Neuronal stem cell (in vitro differentiated cells): Measurements from ENCODE around the gene STAT1.

ENCODE experiments used
- DNase-seq: peaks from one replicate; pipeline ENCODE4 v3.0.0-alpha.2; 2013; ENCODE audit warnings: low spot score
- H2AFZ ChIP-seq: one replicate; pipeline ENCODE4 v1.6.1; 2013; ENCODE audit warnings: mild to moderate bottlenecking, low read length, inconsistent platforms
- H2AK5ac ChIP-seq: 2 replicates; pipeline ENCODE4 v1.6.1; 2013; ENCODE audit warnings: low read depth, mild to moderate bottlenecking, inconsistent platforms, low read length, moderate library complexity, mixed read lengths
- H2BK120ac ChIP-seq: 2 replicates; pipeline ENCODE4 v1.6.1; 2013; ENCODE audit warnings: low read depth, mild to moderate bottlenecking, inconsistent platforms, low read length, moderate library complexity, mixed read lengths
- H2BK12ac ChIP-seq: one replicate; pipeline ENCODE4 v1.6.1; 2013; ENCODE audit warnings: low read length, inconsistent platforms
- H2BK15ac ChIP-seq: 2 replicates; pipeline ENCODE4 v1.6.1; 2013; ENCODE audit warnings: mild to moderate bottlenecking, low read length, inconsistent platforms, mixed read lengths
- H2BK5ac ChIP-seq: one replicate; pipeline ENCODE4 v1.6.1; 2013; ENCODE audit warnings: inconsistent platforms, mild to moderate bottlenecking, low read length, moderate library complexity
- H3K14ac ChIP-seq: one replicate; pipeline ENCODE4 v1.6.1; 2013; ENCODE audit warnings: low read length, inconsistent platforms
- H3K18ac ChIP-seq: 2 replicates; pipeline ENCODE4 v1.6.1; 2013; ENCODE audit warnings: low read length, inconsistent platforms
- H3K23ac ChIP-seq: 2 replicates; pipeline ENCODE4 v1.6.1; 2013; ENCODE audit warnings: low read depth, mild to moderate bottlenecking, mixed read lengths, low read length, inconsistent platforms; ENCODE audit not compliant: poor library complexity
- H3K27ac ChIP-seq: replicated peaks from 3 replicates; pipeline ENCODE4 v1.5.1; 2013; ENCODE audit warnings: low read length, inconsistent platforms
- H3K27me3 ChIP-seq, 3 experiments: 2 replicates each; pipeline ENCODE4 v1.6.1; 2013; ENCODE audit warnings: low read length in 3 of 3, mild to moderate bottlenecking in 2 of 3, inconsistent platforms in 1 of 3, low read depth in 1 of 3, mixed read lengths in 1 of 3, moderate library complexity in 1 of 3; ENCODE audit not compliant: control insufficient read depth in 3 of 3, insufficient read depth in 3 of 3
- H3K36me3 ChIP-seq, 2 donors: replicated peaks in 1 of 2; 2 replicates each; pipeline ENCODE4 v1.6.1; 2013; ENCODE audit warnings: low read length in 2 of 2; ENCODE audit not compliant: control insufficient read depth in 2 of 2, insufficient read depth in 2 of 2
- H3K4ac ChIP-seq: 2 replicates; pipeline ENCODE4 v1.6.1; 2013; ENCODE audit warnings: inconsistent platforms, mild to moderate bottlenecking, low read length, moderate library complexity
- H3K4me1 ChIP-seq, 2 donors: 1 replicate in 1 of 2; 2 replicates in 1 of 2; pipeline ENCODE4 v1.6.1; 2013; ENCODE audit warnings: low read length in 2 of 2, low read depth in 1 of 2; ENCODE audit not compliant: control insufficient read depth in 2 of 2, insufficient read depth in 1 of 2
- H3K4me2 ChIP-seq: one replicate; pipeline ENCODE4 v1.6.1; 2013; ENCODE audit warnings: mild to moderate bottlenecking, low read length, inconsistent platforms; ENCODE audit not compliant: insufficient read depth, poor library complexity, severe bottlenecking
- H3K4me3 ChIP-seq, 2 donors: 2 replicates each; pipeline ENCODE4 v1.5.1; 2013; ENCODE audit warnings: low read length in 2 of 2, mild to moderate bottlenecking in 2 of 2, inconsistent platforms in 1 of 2, moderate library complexity in 1 of 2
- H3K79me1 ChIP-seq: one replicate; pipeline ENCODE4 v1.6.1; 2013; ENCODE audit warnings: low read depth, mild to moderate bottlenecking, inconsistent platforms, low read length, moderate library complexity
- H3K9ac ChIP-seq: one replicate; pipeline ENCODE4 v1.6.1; 2013; ENCODE audit warnings: mild to moderate bottlenecking, low read depth, low read length, inconsistent platforms; ENCODE audit not compliant: poor library complexity
- H3K9me3 ChIP-seq, 2 donors: replicated peaks in 1 of 2; 2 replicates each; pipeline versions ENCODE3 to v1.6.1; 2013; ENCODE audit warnings: low read length in 2 of 2, mild to moderate bottlenecking in 2 of 2, inconsistent platforms in 1 of 2, low read depth in 1 of 2, mixed read lengths in 1 of 2, moderate library complexity in 1 of 2; ENCODE audit not compliant: control insufficient read depth in 2 of 2, insufficient read depth in 1 of 2
- H4K8ac ChIP-seq: one replicate; pipeline ENCODE4 v1.6.1; 2013; ENCODE audit warnings: low read depth, mild to moderate bottlenecking, inconsistent platforms, low read length, moderate library complexity
- H4K91ac ChIP-seq: one replicate; pipeline ENCODE4 v1.6.1; 2013; ENCODE audit warnings: low read length, low read depth, mild to moderate bottlenecking, inconsistent platforms; ENCODE audit not compliant: poor library complexity
- WGBS, 2 donors: extraction: QIAGEN DNeasy Blood & Tissue Kit; methylation state at CpG; one replicate each; pipeline ENCODE4 v1.1.7; 2013; ENCODE audit warnings: missing lambda C conversion rate in 2 of 2, mixed read lengths in 1 of 2; ENCODE audit not compliant: insufficient read length in 2 of 2, insufficient replicate concordance in 1 of 2; ENCODE audit errors: extremely low coverage in 2 of 2; 5-methylcytosine and 5-hydroxymethylcytosine counted together

Gene STAT1

DNA sequence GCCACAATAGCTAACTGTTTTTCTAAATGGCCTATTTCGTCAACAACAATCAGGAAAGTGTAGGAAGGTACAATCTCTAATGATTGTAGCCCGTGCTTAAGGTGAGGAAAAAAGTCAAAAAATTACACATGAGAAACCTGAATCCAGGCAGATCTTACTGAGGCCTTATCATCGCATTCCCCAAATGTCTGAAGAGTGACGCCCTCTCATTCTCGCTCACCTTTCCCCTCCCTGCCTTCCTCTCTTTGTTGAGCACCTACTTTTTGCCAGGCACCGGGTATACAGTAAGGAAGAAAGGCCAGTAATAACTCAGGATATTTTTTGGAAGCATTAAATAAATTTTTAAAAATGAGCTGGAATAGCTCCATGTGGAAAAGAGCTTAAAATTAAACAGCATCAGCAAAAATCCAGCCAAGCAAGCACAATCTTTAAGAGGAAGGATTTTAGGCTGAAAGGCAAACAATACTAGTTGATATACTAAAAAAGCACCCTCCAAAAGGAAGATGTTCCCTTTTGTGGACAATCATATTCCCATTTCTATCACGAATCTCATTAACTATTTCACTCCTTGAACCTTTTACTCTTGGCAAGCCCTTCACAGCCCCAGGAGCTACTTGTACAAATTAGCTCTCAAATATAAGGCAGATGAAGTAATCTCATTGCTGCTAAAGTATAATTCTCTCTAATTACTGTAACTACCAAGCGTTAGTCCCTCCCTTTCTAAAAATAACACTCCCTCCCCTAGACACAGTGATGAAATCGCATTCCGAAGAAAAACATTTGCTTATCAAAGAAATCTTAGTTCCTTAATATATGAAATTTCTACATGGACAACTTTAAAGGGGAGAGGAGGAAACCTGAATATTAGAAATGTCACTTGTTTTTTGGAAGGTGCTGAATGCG is 40.0 kb downstream of the STAT1 start:
- DNase-seq = no peak

DNA sequence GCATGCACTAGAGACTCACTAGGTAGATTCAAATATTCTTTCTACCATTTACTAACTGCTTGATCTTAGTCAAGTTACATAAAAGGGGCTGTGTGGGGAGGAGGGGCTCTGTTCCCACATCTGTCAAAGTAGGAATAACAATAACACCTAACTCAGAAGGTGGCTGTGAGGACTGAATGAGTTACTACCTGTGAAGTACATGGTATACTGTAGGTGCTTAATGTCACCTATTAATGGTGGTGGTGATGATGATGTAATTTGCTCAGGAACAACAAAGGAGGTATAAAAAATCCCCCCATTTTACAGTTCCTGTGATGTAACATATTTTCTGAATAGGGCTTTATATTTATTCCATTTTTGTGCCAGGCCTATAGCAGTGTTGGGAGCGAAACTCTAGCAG is 40.7 kb downstream of the STAT1 start:
- DNase-seq = no peak
- WGBS, 2 donors = no CpG with 5 or more reads among the region's 1 CpG
- Histone ChIP-seq H2BK12ac (no peak overlapping the region), H3K14ac (no peak overlapping the region), H3K36me3 (peaks cover 22 to 100% of the 10 kb centered on the region in 2 donors), H3K9ac (no peak overlapping the region), H3K4me3 (no peak overlapping the region), H3K4ac (no peak overlapping the region), H2BK120ac (no peak overlapping the region), H4K8ac (no peak overlapping the region), H2AFZ (no peak overlapping the region), H3K4me1 (no peaks in the 10 kb centered on the region), H3K27me3 (no peaks in the 10 kb centered on the region), H3K27ac (no peak overlapping the region), H3K79me1 (no peaks in the 10 kb centered on the region), H3K4me2 (no peak overlapping the region), H2AK5ac (no peak overlapping the region), H4K91ac (no peak overlapping the region), H3K9me3 (no peaks in the 10 kb centered on the region), H2BK5ac (no peak overlapping the region), H3K23ac (no peak overlapping the region), H2BK15ac (no peak overlapping the region), H3K18ac (no peak overlapping the region)

More for the DNA sequence above, 40.0 kb downstream of the STAT1 start:
- Histone ChIP-seq H3K18ac (no peak overlapping the region), H3K4me2 (no peak overlapping the region), H3K23ac (no peak overlapping the region), H3K14ac (no peak overlapping the region), H2BK120ac (no peak overlapping the region), H3K9me3 (no peaks in the 10 kb centered on the region), H2AK5ac (no peak overlapping the region), H4K8ac (no peak overlapping the region), H2AFZ (no peak overlapping the region), H3K36me3 (peaks cover 26 to 100% of the 10 kb centered on the region in 2 donors), H3K4me1 (no peaks in the 10 kb centered on the region), H3K9ac (no peak overlapping the region), H3K4me3 (no peak overlapping the region), H3K79me1 (no peaks in the 10 kb centered on the region), H2BK5ac (no peak overlapping the region), H2BK12ac (no peak overlapping the region), H3K27ac (no peak overlapping the region), H2BK15ac (no peak overlapping the region), H3K27me3 (no peaks in the 10 kb centered on the region), H3K4ac (no peak overlapping the region), H4K91ac (no peak overlapping the region)
- no CpG with 5 or more reads among the region's 11 CpGs for WGBS, 2 donors

DNA sequence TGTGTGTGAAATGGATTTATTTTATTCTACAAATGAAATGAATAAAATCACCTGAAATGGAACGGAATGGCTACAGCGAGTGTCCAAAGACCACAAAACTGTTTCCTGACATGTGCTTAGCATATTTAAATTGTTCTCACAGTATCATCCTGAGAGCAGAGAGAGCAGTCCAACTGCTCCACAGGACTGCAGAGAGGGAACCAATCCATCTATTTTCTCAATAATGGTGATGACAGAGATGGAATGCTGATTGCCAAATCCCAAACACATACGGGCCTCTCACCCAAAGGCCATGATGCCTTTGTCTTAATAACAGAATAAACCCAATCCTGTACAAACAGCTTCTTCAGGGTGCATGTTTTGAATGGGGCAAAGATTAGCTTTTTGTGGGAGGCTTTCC is 41.1 kb downstream of the STAT1 start:
- Histone ChIP-seq H3K18ac (no peak overlapping the region), H4K91ac (no peak overlapping the region), H3K4ac (no peak overlapping the region), H2BK15ac (no peak overlapping the region), H3K4me2 (no peak overlapping the region), H3K23ac (no peak overlapping the region), H3K4me3 (no peak overlapping the region), H2BK5ac (no peak overlapping the region), H3K9me3 (no peaks in the 10 kb centered on the region), H3K79me1 (no peaks in the 10 kb centered on the region), H2BK120ac (no peak overlapping the region), H3K27me3 (no peaks in the 10 kb centered on the region), H3K36me3 (peaks cover 20 to 100% of the 10 kb centered on the region in 2 donors), H3K27ac (no peak overlapping the region), H2BK12ac (no peak overlapping the region), H2AK5ac (no peak overlapping the region), H4K8ac (no peak overlapping the region), H3K9ac (no peak overlapping the region), H3K14ac (no peak overlapping the region), H2AFZ (no peak overlapping the region), H3K4me1 (no peaks in the 10 kb centered on the region)
- no CpG with 5 or more reads among the region's 3 CpGs for WGBS, 2 donors
- no peak for DNase-seq

DNA sequence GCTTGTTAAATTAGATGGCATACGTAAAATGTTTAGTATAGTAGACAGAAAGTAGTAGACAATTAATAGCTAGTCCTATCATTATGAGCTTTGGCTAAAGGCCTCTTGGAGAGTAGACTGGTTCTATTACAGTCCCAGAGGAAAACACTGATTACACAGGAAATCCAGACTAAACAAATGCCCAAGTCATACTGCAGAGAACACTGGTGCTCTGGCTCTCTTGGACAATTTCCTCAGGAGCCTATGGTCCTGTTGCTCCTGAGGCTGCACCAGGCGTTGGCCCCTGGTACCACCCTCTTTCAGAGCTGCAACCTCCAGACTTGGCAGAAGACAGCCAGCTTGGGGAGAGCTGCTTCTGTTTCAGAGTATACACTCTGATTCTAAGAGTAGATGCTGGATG is 41.8 kb downstream of the STAT1 start:
- Histone ChIP-seq H3K4ac (no peak overlapping the region), H2BK5ac (no peak overlapping the region), H3K9ac (no peak overlapping the region), H3K4me2 (no peak overlapping the region), H2BK15ac (no peak overlapping the region), H3K18ac (no peak overlapping the region), H3K79me1 (no peaks in the 10 kb centered on the region), H3K27me3 (no peaks in the 10 kb centered on the region), H3K14ac (no peak overlapping the region), H2AFZ (no peak overlapping the region), H3K4me1 (no peaks in the 10 kb centered on the region), H3K4me3 (no peak overlapping the region), H3K9me3 (no peaks in the 10 kb centered on the region), H2AK5ac (no peak overlapping the region), H3K36me3 (peaks cover 17 to 100% of the 10 kb centered on the region in 2 donors), H4K8ac (no peak overlapping the region), H2BK12ac (no peak overlapping the region), H4K91ac (no peak overlapping the region), H2BK120ac (no peak overlapping the region), H3K23ac (no peak overlapping the region), H3K27ac (no peak overlapping the region)
- DNase-seq = no peak
- no CpG with 5 or more reads among the region's 2 CpGs for WGBS, 2 donors
